ENCODE data around the gene EXOSC5.
"Not testable (repeated sequence)": the region's sequence is repeated elsewhere in the genome, so short reads cannot be mapped to it uniquely, and the experiment has no call there.

EXOSC5 gene

GRCh38 chr19:41397086-41398049 is at the start of gene EXOSC5, which contains the start of gene BCKDHA:
Gene EXOSC5, minus strand, starts transcription at chr19:41397359. Its CDS starts 31 bp downstream, at chr19:41397328.
Gene BCKDHA, plus strand, starts transcription at chr19:41397818. Its CDS starts 10 bp downstream, at chr19:41397828.
- peak; percentile 100 for DNase-seq

GRCh38 chr19:41445575-41445974 is 48.4 kb upstream of the EXOSC5 start:
- DNase-seq: no peak

GRCh38 chr19:41443813-41444455 is 46.8 kb upstream of the EXOSC5 start:
- no peak for DNase-seq

DNA sequence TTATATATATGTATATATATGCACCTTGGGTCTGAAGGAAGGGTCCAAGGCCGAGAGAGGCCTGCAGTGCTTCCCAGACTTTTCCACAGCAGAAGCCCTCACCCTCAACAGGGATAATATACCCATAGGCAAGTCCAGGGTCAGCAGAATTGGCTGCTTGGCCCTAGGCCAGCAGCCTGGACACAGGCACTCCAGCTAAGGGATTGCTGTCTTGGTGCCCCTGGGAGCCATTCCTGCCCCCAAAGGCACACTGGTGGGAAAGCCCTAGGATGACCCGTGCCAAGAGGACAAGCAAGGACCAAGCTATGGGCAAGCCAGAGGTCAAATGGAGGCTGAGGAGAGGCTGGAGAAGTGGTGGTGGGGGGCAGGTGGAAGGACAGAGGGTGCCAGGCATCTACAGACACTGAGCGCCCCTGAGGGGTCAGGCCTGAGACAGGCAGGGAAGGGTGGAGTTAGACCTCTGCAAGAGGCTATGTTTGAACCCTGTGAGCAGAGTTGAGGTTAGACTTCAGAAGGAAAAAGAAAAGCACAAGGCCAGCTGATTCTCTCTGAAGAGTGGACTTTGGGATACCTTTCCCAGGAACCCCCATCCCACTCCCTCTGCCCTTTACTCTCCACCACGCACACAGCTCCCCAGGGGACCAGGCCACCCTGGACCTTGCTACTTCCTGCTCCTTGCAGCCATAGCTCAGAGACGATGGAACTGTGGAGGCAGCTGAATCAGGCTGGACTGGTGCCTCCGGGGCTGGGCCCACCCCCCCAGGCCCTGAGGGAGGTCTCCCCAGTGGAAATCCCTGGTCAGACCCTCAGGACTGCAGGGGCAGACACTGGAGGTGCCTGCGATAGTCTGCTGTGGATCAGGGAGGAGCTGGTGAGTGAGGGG is 45.6 kb upstream of the EXOSC5 start, which contains the start of gene ERICH4:
Gene ERICH4 (plus strand): TSS at position 684 of the 883 bp plus-strand sequence. CDS start 14 bp downstream, at position 698.
- no peak for DNase-seq

- DNase-seq: no peak
Observed at GRCh38 chr19:41441321-41441945, 44.3 kb upstream of the EXOSC5 start.

DNA sequence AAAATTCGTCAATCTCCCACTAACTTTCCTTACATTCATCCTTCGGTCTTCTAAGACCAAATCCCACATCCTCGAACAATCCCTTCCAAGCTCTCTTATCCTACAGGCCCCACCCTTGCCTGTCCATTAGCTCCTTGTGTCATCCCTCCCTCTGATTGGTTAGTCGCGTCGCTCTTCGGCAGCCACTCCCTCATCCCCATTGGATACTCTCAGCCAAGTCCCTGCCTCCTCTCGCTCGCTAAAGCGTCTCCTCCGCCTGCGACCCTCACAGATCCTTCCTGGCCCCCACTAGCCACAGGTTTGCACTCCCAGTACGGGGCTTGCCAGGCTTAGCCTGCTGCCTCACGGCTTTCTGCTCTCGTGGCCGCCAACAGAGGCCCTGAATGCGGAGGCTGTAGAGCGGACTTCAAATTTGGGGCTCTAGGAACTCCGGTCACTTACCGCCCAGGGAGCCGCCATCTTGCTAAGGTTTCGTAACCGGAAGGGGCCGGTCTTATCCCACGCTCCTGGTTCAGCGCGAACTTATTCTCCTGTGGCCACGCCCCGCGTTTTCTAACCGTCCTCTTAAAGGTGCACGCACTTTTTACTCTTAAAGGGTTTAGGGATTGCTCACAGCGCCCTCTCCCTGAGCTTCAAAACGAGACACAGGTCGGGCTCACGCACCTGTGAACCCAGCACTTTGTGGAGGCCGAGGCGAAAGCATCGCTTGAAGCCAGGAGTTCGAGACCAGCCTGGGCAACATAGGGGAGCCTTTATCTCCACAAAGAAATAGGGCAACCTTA is 42.5 kb upstream of the EXOSC5 start, which contains the start of gene DMAC2:
Gene DMAC2 (minus strand): TSS at position 472 of the 782 bp plus-strand sequence. CDS start 13 bp downstream, at position 459.
- DNase-seq: peak; percentile 99

GRCh38 chr19:41437944-41438574 is 40.9 kb upstream of the EXOSC5 start:
- no peak for DNase-seq

GRCh38 chr19:41436674-41436951 is 39.5 kb upstream of the EXOSC5 start:
- no peak for DNase-seq

GRCh38 chr19:41435936-41436673 is 38.9 kb upstream of the EXOSC5 start:
- DNase-seq: no peak

- DNase-seq: not testable (repeated sequence)
Observed at GRCh38 chr19:41435376-41435775, 38.2 kb upstream of the EXOSC5 start.

DNA sequence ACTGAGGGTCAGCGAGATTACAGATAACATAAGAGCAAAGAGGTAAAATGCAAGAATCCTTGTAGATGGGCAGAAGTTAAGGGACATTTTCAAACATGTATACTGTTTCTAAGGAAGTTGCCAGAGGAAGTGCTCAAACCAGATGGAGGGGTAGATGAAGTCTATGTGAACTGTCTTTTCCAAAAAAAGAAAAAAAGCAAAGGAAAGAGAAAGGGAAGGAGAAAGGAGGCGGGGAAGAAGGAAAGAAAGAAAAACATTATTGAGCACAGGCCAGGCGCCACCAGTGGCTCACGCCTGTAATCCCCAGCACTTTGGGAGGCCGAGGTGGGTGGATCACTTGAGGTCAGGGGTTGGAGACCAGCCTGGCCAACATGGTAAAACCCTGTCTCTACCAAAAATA is 37.3 kb upstream of the EXOSC5 start:
- no peak for DNase-seq

GRCh38 chr19:41433171-41433570 is 36.0 kb upstream of the EXOSC5 start:
- no peak for DNase-seq

DNA sequence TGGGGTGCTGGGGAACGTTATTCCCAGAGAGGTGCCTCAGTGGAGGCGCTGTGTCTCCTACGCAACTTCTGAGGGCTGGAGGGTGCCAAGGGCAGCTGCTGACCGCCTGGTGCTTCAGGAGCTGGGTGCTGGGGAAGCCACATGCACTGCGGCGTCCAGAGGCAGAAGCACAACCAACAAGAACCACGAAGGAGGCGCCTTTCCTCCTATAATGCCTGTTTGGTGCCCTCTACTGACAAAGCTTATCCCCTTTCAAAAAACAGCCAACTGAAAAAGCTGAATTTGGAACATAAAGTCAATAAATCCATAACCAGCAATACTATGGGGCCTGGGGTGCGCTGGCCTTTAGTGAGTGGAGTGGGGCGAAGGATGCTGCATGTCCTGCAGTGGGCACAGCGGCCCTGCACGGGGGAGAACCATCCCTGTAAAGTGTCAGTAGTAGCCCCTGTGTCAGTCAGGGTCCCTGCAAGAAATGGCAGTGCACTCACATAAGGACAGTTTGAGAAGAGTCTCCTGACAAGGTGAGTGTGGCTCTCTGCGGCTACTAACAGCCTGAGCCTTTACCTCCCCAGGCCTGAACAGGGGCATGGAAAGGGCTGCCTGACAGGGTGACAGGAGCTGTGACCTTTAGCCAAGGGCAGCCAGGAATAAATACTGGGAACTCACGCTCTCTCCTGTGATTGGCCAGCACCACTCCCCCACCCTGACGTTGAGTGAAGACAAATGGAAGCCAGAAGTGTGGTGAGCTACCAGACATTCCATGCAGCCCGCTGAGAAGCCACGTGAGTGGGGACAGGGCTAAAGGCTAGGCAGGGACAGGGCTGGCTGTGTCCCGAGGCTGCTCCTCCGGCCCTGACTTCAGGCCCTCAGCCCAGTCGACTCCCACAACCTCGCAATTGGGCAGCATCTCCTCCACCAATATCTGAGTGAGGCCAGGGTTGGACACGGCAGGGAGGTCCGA is 34.5 kb upstream of the EXOSC5 start:
- no peak for DNase-seq

DNA sequence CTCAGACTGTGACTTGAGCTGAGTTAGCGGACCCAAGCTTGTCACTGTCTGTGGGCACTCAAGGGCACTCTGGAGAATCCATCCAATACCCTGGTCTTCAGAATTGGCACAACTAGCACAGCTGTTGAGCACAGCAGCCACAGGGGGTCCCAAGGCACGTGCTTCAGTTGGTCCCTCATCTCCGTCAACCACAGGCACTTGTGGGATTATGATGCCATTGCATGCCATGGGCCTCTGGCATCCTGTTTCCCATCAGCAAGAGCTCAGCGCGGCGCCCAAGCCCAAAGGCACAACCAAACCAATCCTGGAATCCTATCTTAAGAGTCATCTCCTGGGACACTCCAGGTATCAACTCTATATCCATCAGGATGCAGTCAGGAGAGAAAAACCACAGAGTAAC is 33.8 kb upstream of the EXOSC5 start:
- DNase-seq: no peak

DNA sequence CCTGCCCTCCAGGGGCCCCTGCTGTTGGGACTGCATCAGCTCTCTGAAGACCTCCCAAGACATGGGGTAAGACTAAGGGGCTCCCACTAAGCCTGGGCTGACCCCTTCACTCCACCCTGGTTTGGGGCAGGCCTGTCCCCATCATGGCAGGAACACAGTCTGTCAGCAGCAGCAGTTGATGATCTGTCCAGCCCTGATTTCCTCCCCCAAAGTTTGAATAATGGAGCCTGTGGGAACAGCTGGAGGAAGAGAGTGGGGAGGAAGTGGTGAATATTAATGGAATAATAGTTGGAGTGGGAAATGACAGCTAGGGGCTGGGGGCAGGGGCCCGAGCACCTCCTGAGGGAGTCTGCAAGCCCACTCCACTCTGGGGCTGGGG is 31.3 kb upstream of the EXOSC5 start:
- DNase-seq: no peak

DNA sequence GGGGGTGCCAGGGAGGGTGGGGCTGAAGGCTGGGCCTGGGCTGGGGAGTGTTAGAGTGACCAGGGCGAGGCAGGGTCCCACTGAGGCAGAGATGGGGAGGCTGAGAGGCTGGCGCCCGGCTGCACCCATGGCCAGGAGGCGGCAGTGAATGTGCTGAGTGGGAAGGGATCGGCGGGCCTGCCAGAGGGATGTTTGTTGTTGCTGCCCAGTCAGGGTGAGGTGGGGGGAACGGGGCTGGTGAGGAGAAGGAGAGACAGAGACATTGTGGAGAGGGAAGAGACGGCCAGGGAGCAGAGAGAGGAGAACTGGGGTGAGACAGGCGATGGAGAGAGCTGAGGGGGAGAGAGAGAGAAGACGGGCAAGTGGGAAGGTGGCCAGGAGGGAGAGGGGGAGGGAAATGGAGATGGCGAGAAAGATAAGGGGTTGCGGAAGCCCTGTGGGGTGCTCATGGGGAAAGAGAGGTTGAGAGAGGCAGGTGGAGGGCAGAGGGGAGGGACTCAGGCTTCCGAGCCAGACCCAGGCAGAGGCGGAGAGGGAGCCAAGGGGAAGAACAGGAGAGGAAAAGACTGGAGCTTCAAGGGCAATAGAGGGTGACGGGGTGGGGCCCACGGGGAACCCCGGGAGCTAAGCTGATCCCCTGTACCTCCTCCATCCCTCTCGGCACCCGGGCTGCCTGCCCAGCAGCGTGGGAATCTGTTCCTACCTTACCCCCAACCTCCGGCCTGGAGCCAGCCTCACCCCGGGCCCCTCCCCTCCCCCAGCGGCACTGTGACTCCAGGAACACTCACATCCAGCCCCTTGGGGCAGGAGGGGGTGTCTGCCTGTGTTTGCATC is 30.7 kb upstream of the EXOSC5 start:
- no peak for DNase-seq

GRCh38 chr19:41426952-41427646 is 29.9 kb upstream of the EXOSC5 start, which contains the start of gene B3GNT8:
Gene B3GNT8, minus strand, starts transcription at chr19:41427374. Its CDS starts 596 bp downstream, at chr19:41426778.
- peak; percentile 86 for DNase-seq

Measured in eye (tissue), 1 donor.